Omental fat pad (tissue), 4 donors: ENCODE results near the gene CLCN2. TPM values are rescaled to one million over a fixed set of nuclear protein-coding genes. Genes with fewer than 3 reads are reported as not detected.
A peak's percentile ranks its signal among the peaks of the same experiment; 100 is the strongest.

Source experiments
- ATAC-seq: fragments of 150-250 bp; one replicate; pipeline ENCODE4 v1.9.1; 2016; ENCODE audit warnings: mild to moderate bottlenecking, moderate library complexity; ENCODE audit not compliant: low FRiP score
- DNase-seq: peaks from one replicate; pipeline ENCODE4 v3.0.0-alpha.2; 2019; ENCODE audit warnings: low spot score
- total RNA-seq, 4 donors: library from RNA; depleted of rRNA; stranded (reverse); fragments of >200 nt; gene quantifications; one replicate each; pipeline ENCODE4 v1.1.0, GENCODE V29; 2016
- TF ChIP-seq, protein P1 (sequence below), 3 donors: fragments of 450-650 bp; IDR thresholded peaks; one replicate each; pipeline ENCODE4 v1.5.1; 2016 to 2017; ENCODE audit warnings: antibody characterized with exemption in 3 of 3, mild to moderate bottlenecking in 3 of 3, moderate library complexity in 2 of 3

Gene CLCN2
- total RNA-seq, 4 donors from 2014 or later: 2.1 to 8.4 (median 3.8) TPM

DNA sequence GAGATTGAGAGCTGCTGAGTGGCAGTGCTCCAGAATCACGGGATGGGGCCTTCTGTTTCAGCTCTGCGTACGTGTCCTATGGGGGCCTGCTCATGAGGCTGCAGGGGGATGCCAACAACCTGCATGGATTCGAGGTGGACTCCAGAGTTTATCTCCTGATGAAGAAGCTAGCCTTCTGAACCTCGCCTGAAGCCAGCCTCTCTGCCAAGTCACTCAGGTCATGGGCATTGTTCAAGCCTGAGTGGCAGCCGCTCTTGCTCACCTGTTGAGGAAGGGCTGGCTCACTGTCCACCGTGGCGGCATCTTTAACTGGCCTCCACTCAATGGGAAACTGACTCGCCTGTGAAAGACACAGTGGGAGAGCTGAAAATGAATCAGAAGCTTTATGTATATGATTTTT, 6.7 kb upstream of the CLCN2 start:
- TF ChIP-seq, protein P1, sequence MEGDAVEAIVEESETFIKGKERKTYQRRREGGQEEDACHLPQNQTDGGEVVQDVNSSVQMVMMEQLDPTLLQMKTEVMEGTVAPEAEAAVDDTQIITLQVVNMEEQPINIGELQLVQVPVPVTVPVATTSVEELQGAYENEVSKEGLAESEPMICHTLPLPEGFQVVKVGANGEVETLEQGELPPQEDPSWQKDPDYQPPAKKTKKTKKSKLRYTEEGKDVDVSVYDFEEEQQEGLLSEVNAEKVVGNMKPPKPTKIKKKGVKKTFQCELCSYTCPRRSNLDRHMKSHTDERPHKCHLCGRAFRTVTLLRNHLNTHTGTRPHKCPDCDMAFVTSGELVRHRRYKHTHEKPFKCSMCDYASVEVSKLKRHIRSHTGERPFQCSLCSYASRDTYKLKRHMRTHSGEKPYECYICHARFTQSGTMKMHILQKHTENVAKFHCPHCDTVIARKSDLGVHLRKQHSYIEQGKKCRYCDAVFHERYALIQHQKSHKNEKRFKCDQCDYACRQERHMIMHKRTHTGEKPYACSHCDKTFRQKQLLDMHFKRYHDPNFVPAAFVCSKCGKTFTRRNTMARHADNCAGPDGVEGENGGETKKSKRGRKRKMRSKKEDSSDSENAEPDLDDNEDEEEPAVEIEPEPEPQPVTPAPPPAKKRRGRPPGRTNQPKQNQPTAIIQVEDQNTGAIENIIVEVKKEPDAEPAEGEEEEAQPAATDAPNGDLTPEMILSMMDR (IDR thresholded peaks at IDR 0.05): no peak
- DNase-seq (no peak), ATAC-seq (no peak)

DNA sequence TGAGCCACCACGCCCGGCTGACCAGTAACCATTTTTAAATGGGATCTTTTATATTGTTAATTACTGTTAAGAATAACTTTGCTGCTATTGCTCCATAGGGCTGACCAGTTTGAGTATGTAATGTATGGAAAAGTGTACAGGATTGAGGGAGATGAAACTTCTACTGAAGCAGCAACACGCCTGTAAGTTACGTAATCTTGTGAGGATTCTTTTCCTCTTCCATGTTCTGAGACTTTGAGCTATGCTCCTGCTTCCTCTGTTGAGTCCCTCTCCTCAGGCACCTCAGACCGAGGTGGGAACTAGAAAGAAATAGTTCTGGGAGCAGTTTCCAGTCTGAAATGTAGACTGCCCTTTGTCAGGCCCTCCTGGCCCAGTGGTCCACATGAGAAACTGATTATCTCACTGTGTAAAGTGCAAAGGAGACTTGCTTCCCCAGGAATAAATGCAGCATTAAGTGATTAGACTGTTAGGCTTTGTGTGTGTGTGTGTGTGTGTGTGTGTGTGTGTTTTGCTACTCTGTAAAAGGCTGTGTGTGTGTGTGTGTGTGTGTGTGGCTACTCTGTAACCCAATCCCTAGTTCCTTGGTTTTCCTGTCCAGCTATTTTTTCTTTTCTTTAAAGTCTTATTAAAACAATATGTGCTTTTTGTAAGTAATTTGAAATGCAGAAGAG, 5.3 kb upstream of the CLCN2 start:
- DNase-seq (no peak), ATAC-seq (no peak)
- TF ChIP-seq, protein P1 (IDR thresholded peaks at IDR 0.05): no peak

DNA sequence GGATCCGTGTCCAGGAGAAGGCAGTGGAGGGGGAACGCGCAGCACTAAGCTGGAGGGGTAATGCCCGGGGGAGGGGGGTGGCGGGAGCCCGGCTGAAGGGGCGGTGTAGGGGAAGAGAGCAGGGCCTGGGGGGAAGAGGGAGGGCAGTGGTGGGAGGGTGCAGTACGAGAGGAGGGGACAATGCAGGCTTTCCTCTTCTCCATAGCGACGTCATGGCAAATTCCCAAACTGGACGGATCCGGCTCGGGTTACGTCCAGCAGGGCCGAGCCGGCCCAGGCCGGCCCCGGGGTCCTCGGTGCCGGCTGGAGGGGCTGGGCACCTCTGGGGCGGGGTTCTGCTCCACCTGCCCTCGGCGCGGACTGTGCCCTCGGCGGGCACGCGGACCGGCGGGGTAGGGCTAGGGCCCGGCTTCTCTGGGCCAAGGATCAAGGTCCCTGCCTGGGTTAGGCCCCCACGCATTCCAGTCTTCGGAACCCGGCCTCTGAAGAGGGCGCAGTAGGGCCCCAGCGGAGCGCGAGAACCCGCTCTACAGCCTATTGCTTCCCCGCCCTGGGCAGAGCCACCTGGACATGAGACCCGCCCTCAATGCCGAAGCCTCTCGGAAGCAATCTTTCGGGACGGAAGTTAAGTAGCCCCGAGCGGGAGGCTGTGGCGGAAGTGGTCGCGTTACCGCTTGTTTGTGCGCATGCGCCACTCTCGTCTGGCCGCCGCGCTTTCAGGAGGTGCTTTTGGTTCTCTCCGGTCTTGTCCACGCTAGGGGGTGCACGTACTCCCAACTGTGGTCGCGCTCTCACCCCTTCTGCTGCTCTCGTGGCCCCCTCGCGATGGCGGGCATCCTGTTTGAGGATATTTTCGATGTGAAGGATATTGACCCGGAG, 1.5 kb upstream of the CLCN2 start:
- ATAC-seq (peak; percentile 82), DNase-seq (peak; percentile 84)
- TF ChIP-seq, protein P1 (IDR thresholded peaks at IDR 0.05): no peak

DNA sequence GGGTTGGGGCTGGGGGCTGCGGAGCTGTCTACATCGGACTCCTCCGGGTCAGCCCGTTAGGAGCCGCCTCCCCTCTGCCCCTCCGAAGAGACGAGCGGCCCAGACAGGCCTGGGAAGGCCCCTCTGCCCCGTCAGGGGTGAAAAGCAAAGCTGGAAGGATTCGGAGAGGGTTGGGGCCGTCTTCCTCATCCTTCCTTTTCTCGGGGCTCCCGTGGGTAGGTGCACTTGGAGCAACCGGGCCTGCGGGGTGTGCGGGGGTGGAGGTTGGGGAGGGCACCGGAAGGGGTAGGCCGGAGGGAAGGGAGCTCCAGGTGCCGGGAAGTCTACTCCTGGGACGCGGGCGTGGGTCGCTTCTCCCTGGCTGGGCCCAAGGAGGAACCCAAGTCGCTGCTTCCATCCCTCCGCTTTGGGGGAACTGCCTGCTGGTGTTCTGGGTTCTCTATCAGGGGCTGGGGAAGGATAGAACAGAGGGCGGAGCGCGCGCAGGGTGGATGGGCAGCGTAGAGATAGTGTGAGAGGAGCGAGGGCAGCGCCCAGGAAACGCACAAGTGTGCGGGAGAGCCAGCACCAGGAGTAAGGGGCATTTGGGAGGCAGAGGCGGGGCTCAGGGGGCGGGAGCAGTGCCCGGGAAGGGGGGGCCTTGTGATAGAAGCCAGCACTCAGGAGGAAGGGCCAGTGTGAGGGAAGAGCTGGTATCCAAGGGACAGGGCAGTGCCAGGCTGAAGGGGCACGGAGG, 695 bp upstream of the CLCN2 start:
- DNase-seq (no peak), ATAC-seq (peak; percentile 45)
- TF ChIP-seq, protein P1 (IDR thresholded peaks at IDR 0.05): no peak

DNA sequence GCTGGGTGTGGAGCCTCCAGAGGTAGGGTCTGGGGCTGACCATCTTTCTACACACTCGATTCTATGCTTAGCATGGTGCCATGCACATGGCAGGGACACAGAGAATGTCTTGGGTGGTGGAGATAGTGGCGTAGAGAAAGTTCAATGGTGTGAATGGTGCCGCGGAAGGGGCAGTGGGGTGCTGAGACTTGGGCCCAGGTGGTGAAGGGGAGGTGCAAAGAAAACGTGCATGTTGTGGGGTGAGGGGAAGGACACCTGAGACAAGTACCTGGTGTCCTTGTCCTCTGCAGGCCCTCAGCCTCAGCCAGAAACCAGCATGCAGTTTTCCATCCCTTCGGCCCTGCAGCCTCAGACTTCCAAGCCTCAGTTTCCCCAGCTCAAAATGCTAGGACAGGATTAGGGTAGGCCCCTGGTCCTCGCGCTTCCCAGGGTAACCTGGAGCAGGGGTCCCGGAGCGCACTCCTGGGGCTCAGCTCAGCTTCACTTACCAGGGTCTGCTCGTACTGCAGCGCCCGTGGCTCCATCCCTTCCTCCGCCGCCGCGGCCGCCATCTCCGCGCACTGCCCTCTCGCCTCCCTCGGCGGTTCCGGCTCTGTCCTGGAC, 375 bp downstream of the CLCN2 start:
- DNase-seq: no peak
- TF ChIP-seq, protein P1 (IDR thresholded peaks at IDR 0.05): no peak
- ATAC-seq: no peak

DNA sequence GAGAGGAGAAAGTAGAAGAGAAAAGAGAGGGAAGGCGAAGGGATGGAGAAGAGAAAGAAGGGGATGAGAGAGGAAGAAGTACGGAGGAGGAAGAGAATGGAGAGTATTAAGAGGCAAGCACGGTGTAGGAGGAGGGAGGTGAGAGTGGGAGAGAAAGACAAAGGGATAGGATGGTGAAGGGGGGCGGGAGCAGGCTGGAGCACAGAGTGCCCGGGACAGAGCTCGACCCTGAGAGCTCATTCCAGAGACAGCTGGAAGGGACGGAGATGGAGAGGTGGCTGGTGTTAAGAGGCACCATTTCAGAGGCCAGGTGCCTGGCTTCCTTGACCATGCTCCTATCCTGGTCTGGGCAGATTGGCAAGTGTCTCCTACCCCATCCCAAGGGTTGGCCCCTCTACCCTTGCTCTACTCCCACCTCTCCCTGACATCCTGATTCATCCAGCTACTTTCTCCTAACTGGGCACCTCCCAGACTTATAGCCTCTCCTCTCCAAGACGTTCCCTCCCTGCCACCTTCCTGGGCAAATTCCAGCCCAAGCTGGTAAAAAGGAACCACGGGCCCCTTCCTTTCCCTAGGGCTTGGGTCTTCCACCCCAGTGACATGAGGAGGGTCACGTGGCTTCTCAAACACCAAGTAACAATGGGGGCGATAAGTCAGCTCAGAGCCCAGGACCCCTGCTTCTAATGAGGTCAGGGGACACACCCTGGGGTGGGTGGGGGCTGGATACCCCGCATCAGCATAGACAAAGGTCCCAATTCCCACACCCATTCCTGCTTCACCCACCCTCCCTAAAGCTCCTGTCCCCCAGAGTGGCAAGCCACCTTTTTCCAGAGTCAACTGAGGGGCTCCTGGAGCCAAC, 1.1 kb downstream of the CLCN2 start:
- ATAC-seq (no peak), DNase-seq (no peak)
- TF ChIP-seq, protein P1 (IDR thresholded peaks at IDR 0.05): no peak
